GM18508 (cell line): Measurements from ENCODE around the gene UGT1A6.
"Not testable (repeated sequence)": the region's sequence is repeated elsewhere in the genome, so short reads cannot be mapped to it uniquely, and the experiment has no call there.

ENCODE experiments used
- ATAC-seq: cut with Tn5 transposase; IDR thresholded peaks from one replicate; pipeline ENCODE4 v1.9.1; 2021; ENCODE audit warnings: moderate number of reproducible peaks; ENCODE audit not compliant: insufficient read depth, unreplicated experiment

Gene UGT1A6

DNA sequence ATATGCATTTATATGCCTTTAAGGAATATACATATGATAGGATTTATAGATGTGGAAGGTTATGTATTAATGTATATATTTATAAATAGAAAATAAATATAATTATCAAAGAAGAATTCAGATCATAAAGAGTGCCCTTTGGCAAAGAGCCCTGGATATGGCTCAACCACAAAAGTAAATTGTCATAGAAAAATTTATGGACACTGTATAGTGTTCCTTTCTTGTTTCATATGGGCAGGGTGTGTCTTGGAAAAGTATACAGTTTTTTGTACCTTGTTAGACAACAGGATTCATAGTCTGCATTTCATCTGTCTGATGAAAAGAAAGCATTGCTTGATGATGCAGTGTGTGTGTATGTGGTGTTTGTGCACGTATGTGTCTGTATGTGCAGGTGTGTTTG lies 8.1 kb upstream of the UGT1A6 start:
- no peak for ATAC-seq

DNA sequence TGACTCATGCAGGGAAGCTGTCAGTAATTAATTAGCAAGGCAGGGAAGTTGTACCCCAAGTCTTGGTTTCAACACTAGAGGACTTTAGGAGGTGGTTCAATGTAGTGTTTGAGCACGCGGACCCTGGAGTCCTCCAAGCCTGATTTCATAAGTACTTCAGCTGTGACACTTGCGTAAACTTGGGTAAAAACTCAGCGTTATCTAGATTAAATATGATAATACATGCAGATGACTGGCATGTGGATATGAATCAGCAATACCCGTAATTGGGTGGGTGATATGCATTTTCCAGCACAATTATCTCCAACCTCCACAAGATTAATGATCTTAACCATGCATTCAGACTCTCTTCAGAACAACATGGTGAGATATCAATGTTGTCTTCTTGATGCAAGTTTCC lies 5.8 kb upstream of the UGT1A6 start:
- no peak for ATAC-seq

DNA sequence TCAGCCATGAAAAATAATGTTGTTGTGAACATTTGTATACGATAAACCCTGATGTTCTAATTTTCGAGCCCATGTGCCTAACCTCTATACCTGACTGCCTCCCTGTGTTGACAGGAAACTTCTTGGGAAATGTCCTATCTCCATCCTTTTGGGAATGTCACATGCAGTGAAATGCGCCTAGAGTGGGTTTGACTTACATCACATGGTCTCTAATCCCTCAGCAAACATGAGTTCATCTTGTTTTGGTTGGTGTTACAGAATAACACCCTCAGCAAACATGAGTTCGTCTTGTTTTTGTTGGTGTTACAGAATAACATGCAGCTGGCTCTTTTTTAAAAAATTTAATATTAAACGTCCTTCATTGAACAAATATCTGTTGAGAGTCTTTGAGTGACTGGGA lies 4.3 kb upstream of the UGT1A6 start:
- ATAC-seq, result no peak

DNA sequence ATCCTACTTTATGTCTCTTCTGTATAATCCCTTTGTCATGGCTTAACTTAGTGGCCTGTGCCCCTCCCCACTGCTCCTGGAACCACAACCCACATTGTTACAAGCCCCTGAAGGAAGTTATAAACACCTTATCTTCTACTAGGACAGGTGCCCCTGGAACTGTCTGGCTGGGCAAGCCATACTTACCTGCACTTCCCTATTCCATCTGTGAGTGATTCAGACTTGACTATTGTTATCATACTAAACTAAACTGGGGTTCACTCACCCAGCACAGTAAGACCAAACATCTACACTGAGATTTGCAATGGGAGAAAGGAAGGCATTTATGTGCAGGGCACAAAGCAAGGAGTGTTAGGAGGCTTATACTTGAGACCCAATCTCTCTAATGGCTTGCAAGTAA lies 3.7 kb upstream of the UGT1A6 start:
- no peak for ATAC-seq

DNA sequence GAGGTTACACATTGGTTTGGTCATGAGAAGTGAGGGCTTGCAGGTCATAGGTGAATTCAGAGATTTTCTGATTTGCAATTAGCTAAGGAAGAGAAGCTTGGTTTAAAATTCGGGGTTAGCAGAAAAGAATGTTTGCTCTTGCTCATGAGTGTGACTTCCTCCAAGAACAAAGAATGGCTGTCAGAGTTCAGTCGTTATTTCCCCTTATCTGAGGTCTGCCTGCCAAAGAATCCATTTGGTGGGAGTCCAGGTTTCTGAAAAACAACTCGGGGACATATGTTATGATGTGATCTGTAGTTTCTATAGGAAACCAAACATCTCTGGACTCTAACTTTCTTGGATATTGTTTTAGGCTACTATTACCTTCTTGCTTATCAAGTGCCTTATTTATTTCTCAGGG lies 3.2 kb upstream of the UGT1A6 start:
- no peak for ATAC-seq

DNA sequence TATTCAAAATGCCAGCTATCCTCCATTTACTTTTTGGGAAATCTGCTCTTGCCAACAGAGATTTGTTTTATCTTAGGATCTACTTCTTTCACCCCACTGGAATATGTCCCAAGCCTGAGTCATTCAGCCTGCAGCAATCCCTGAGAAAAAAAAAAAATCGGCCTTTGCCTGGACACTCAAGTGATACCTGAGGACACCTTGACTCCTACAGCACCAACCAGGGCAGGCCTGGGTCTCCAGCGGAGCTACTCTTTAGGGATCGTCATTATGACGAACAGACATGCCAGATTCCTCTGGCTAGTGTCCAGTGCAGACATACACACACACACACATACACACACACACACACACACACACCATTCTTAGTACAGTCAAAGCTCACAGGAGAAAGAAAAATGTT lies 2.2 kb upstream of the UGT1A6 start:
- no peak for ATAC-seq

DNA sequence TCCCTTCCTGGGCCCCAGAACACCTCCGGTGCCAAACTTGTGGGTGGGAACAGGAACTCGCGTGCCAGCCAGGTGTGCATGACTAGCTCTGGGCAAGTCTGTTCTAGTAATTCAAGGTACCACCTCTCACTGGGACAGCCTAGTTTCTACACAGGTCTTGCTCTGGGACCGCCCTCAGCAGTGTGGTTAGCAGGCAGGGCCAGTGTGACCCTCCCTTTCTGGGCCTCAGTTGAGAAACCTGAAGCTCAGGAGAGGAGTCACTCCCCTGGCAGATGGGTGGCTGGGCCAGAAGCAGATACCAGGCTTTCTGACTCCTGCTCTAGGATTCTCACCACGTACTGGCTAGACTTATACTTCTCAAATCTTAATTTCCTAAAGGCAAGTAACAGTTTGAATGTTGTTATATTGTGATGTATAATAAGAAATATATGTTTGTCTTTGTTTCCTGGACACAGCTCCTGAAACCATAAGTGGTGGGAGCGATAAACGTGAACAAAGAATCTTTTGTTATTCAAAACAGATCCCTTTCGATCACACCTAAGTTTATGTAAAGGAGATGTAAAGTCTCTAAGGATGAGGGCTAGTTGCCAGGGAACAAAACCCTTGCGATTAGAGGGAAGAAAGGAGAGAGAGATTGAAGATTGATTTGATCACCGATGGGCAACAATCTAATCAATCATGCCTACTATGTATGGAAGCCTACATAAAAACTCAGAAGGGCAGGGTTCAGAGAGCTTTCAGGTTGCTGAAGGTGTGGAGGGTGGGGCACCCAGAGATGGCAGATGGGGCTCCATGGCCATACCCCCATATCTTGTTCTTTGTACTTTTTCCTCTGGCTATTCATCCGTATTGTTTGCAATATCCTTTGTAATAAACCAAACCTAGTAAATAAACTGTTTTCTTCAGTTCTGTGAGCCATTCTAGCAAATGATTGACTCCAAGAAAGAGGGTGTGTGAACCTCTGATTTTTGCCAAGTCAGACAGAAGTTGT lies 952 bp upstream of the UGT1A6 start:
- ATAC-seq, result no peak

DNA sequence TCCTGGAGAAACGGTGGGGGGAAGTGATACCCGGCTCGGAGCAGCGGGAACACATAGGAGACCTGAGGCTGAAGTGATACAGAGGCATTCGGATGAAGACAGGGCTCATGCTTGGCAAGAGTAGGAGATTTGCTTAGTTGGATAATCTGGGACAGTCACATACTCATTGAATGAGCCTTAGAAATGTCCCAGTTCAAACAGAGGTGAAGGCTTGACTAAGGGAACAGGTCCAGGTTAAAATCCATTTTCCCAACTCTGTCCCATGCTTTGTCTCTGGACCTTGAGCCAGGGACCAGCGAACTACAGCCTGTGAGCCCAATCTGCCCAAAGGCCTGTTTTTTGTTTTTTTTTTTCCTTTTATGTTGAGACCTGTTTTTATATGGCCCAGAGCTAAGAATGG lies 1.3 kb downstream of the UGT1A6 start:
- no peak for ATAC-seq

DNA sequence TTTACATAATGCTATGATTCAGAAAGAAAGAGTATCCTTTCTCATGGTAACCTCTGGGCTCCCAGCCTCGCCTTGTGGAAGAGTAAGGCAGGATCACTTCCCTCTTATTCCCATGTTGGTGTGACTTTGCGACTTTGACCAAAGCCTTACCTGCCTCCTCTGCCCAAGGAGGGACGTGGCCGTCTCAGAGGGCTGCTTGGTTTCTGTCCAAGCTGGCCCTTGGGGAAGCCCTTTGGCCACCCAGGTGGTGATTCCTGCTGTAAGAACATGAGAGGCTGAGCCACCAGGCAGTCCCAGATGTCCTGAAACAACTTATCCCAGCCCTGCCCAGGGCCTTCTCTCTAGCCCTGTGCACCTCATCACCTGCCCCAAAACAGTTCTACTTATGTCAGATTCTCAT lies 6.0 kb downstream of the UGT1A6 start:
- no peak for ATAC-seq

DNA sequence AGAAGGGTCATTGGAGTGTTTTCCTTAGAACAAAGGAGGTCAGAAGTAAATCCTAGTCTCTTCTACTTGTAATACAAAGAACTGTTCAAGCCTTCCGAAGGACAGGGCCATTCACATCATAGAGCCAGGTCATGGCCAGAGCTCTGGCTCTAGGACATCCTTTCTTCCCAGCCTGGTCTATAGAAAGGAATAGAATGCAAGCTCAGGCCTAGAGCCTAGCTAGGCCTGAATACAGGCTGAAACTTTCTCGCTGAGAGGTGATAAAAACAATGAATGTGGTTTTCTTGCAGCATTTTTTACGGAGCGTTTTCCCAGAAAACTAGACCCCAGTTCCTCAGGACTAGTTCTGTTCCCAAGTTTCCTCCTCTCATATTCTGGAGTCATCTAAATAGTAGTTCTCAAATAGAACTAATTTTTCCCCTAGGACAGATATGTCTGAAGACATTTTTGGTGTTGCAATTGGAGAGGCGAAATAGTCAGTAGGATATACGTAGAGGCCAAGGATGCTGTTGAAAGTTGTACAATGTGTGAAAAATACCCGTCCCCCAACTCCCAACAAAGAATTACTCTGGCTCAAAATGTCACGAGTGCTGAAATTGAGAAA lies 6.8 kb downstream of the UGT1A6 start:
- ATAC-seq, result no peak

DNA sequence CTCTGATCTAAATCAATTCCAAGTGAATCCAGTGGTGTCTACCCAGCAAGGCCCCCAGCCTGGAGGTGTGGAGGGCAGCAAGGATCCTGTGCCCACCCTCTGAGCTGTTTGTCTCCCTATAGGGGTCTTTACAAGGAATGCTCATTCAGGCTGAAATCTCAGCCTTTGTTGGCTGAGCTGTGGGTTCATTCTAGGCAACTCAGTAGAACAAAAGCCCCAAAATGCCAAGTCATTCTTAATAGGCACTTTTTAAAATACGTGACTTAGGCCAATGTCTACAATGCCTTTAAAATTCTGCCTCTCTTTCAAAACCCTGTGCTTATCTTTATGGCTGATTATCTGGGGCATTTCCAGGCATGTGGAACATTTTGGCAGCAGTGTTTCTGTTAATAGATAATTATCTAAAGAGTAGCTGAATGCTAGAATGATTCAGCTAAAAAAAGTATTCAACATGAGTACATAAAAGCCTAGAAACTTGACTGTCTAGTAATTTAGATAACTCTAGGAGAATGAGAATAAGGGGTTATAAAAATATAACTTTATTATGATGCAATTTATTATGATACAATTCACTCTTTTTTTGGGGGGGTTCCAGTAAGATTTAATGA lies 7.4 kb downstream of the UGT1A6 start:
- ATAC-seq, result no peak

DNA sequence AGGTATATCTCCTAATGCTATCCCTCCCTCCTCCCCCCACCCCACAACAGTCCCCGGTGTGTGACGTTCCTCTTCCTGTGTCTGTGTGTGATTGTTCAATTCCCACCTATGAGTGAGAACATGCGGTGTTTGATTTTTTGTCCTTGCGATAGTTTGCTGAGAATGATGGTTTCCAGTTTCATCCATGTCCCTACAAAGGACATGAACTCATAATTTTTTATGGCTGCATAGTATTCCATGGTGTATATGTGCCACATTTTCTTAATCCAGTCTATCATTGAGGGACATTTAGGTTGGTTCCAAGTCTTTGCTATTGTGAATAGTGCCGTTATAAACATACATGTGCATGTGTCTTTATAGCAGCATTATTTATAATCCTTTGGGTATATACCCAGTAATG lies 8.2 kb downstream of the UGT1A6 start:
- ATAC-seq, result not testable (repeated sequence)

DNA sequence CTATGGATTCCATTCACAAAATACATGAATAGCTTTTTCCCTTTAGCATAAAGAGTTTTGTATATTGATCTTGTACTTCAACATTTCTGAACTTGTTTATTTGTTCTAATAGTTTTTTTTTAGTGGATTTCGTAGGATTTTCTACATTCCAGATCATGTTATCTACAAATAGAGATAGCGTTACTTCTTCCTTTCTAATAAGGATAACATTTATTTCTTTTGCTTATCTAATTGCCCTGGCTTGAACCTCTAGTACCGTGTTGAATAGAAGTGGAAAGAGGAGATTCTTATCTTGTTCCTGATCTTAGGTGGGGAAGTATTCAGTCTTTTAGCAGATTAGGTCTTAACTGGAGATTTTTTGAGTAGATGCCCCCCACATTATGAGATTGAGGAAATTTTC lies 9.5 kb downstream of the UGT1A6 start:
- no peak for ATAC-seq

DNA sequence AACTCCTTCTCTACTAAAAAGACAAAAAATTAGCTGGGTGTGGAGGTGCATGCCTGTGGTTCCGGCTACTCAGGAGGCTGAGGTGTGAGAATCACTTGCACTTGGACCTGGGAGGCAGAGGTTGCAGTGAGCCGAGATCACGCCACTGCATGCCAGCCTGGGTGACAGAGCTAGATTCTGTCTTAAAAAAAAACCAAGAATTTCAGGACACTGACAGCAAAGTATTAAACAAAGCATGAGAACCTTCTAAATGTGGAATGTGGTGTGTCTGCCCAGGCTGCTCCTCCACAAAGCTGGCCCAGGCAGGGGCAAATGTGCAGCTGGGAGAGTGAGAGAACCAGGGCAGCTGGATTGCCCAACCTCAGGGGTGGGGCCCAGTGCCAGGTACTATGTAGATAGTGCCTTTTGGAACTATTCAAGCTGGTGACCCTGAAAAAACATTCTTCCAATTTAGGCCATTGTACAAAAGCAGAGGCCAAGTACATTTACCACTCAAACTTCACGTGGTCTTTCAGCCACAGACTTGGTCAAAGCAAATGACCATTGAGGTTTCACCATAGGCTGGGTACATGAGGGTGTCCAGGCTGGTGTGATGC lies 13.3 kb downstream of the UGT1A6 start:
- no peak for ATAC-seq

DNA sequence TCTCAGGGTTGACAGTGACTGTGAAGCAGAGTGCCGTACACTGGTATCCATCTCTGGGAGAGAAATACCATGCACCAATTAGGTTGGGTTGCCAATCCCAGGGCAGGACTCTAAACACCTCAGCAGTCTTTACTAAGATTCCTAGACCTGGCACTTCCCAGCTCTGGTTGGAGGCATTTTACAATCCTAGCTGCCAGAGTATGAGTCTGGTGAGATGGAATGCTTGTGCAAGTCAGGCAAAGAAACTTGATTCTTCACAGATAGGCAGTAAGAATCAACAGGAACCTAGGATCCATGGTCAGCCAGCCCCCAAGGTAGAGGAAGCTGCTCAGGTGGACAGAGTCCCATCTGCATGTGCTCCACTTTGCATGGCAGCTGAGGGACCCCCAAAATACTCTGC lies 14.0 kb downstream of the UGT1A6 start:
- no peak for ATAC-seq

DNA sequence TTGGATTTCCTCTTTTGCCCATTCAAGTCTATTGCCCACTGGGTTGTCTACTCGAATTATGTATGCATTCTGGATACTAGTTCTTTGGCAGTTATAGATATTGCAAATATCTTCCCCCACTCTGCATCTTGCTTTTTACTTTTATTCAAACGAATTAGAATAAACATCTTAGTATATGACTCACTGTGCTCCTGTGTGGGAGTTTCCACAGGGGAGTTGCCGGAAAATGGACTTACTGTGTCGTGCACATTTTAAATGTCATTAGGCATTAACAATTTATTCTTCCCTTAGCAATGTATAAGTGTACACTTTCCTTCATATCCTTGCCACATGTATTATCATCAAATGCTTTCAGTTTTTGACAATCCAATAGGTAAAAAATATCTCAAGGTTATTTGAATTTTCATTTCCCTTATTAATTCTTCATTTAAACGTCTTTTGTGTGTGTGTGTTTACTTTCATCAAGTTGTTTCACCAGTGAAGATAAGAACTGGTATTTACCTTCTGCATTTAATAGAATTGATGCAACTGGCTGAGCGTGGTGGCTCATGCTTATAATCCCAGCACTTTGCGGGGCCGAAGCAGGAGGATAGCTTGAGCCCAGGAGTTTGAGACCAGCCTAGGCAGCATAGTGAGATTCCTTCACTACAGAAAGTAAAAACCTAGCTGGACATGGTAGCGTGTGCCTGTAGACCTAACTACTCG lies 15.4 kb downstream of the UGT1A6 start:
- no peak for ATAC-seq

DNA sequence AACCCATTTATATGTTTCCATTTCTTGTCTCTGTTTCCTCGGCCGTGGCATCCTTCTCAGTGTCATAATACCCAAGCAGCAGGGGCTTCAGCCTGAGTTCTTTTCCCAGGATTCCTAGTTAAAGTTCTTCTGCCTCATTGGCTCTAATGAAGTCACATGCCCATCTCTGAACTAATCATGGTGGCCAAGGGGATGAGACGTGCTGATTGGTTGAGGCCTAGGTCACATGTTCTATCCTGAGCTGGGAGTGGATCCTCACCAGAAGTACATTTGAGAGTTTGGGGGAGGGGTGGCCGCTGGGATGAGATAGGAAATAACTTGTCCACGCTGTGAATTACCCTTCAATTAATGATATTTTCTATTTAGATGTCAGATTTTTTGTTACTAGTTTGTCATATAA lies 16.3 kb downstream of the UGT1A6 start:
- ATAC-seq, result no peak

DNA sequence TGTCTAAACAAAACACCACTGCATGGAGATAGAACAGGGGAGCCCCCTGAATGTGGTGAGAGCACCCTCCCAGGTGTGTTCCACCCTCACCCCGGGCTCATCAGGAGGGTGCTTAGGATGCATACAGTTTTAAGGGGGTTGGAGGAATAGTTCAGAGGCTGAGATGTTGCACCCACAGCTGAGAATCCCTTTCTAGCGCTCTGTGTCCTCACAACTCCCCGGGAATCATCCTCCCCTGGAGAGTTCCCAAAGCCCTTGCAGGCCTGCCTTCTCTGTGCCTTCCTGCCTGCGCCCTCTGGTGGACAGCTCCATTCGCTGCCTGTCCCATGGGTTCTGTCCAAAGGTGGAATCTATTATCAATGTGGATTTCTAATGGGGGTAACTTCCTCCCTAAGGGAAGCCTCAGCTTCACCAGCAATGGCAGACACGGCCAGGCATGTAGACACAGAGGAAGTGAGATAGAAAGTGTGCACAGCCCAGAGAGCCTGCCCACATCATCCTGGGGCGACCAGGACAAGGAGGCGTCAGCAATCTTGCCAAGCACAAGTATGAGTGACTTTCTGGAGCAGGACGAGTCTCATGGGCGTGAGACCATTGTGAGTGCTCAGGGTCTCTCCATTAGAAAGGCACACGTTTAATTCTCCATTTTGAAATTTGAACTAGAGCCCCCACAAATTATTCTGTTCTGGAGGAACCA lies 18.8 kb downstream of the UGT1A6 start:
- ATAC-seq, result no peak

DNA sequence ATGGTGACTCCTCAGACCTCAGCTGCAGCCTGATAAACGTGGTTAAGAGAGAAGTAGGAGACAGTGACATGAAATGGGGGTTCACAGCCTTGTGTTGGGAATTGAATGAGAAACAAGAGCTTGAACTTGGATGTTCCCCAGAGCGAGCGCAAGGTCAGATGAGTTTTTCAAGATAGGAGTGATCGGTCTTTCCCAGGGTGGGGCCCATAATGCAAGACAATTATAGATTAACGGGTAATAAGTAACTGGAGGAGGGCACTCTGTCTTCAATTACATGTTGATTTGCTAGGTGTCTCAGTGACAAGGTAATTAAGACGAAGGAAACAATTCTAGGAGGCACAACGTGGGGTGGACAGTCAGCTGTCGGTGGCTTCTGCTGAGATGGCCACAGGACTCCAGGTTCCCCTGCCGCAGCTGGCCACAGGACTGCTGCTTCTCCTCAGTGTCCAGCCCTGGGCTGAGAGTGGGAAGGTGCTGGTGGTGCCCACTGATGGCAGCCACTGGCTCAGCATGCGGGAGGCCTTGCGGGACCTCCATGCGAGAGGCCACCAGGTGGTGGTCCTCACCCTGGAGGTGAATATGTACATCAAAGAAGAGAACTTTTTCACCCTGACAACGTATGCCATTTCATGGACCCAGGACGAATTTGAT lies 20.0 kb downstream of the UGT1A6 start, which contains the start of gene UGT1A5:
Gene UGT1A5 (plus strand): TSS at position 297 of the 651 bp plus-strand sequence. CDS start 85 bp downstream, at position 382.
- no peak for ATAC-seq
